Measurements from ENCODE around the gene NOP9. TPM values are rescaled to one million over a fixed set of nuclear protein-coding genes. Genes with fewer than 3 reads are reported as not detected.

The NOP9 gene
- total RNA-seq, 1 experiment from 2014 or later: 10.7 TPM

- no peak for DNase-seq (ENCODE audit: low read depth)
These were observed 36.6 kb upstream of the NOP9 start, which contains the start of gene TGM1 for GRCh38 chr14:24262821-24263733. Gene TGM1 (minus strand): TSS chr14:24263177. CDS start chr14:24262352, 825 bp downstream.

- no peak for DNase-seq (ENCODE audit: low read depth)
These were observed 35.8 kb upstream of the NOP9 start for GRCh38 chr14:24263848-24264247.

GRCh38 chr14:24264298-24264697, 35.4 kb upstream of the NOP9 start:
- no peak for DNase-seq (ENCODE audit: low read depth)

- no peak for DNase-seq (ENCODE audit: low read depth)
These were observed 33.1 kb upstream of the NOP9 start for GRCh38 chr14:24266344-24267244.

- DNase-seq (ENCODE audit: low read depth): no peak
These were observed 32.1 kb upstream of the NOP9 start for GRCh38 chr14:24267516-24267915.

- DNase-seq (ENCODE audit: low read depth): no peak
These were observed 31.4 kb upstream of the NOP9 start for GRCh38 chr14:24268225-24268624.

- DNase-seq (ENCODE audit: low read depth): no peak
These were observed 30.3 kb upstream of the NOP9 start for GRCh38 chr14:24269368-24269767.

GRCh38 chr14:24269910-24270536, 29.6 kb upstream of the NOP9 start:
- DNase-seq (ENCODE audit: low read depth): no peak

GRCh38 chr14:24270537-24271133, 29.0 kb upstream of the NOP9 start:
- no peak for DNase-seq (ENCODE audit: low read depth)

GRCh38 chr14:24271134-24271833, 28.4 kb upstream of the NOP9 start, which contains the start of gene RABGGTA:
Gene RABGGTA (minus strand): TSS chr14:24271597. CDS start chr14:24271115, 482 bp downstream.
- peak; percentile 82 for DNase-seq (ENCODE audit: low read depth)

GRCh38 chr14:24271834-24272263, 27.8 kb upstream of the NOP9 start:
- DNase-seq (ENCODE audit: low read depth): no peak

- DNase-seq (ENCODE audit: low read depth): no peak
These were observed 27.2 kb upstream of the NOP9 start for GRCh38 chr14:24272467-24272866.

- DNase-seq (ENCODE audit: low read depth): no peak
These were observed 26.1 kb upstream of the NOP9 start for GRCh38 chr14:24273422-24273998.

- DNase-seq (ENCODE audit: low read depth): no peak
These were observed 25.5 kb upstream of the NOP9 start for GRCh38 chr14:24274101-24274543.

- DNase-seq (ENCODE audit: low read depth): no peak
These were observed 22.6 kb upstream of the NOP9 start for GRCh38 chr14:24277071-24277470.

GRCh38 chr14:24277606-24278321, 21.9 kb upstream of the NOP9 start:
- DNase-seq (ENCODE audit: low read depth): no peak

GRCh38 chr14:24278424-24278823, 21.2 kb upstream of the NOP9 start:
- DNase-seq (ENCODE audit: low read depth): no peak

GRCh38 chr14:24279301-24280186, 20.1 kb upstream of the NOP9 start:
- DNase-seq (ENCODE audit: low read depth): peak; percentile 30
